Activated T-cell treated with anti-CD3 and anti-CD28 coated beads, Interleukin-2, amount 50 U/mL, for 24 hours (primary cell): ENCODE results near the gene LRRTM2.

Source experiments
- DNase-seq: peaks from one replicate; pipeline ENCODE4 v3.0.0-alpha.2; 2020
- H3K27ac Mint-ChIP-seq: 2 replicates; pipeline ENCODE4 v1.8.0; 2020; ENCODE audit warnings: mild to moderate bottlenecking, mixed read lengths
- H3K27me3 Mint-ChIP-seq: 2 replicates; pipeline ENCODE4 v1.8.0; 2020; ENCODE audit warnings: mixed read lengths
- H3K36me3 Mint-ChIP-seq: 2 replicates; pipeline ENCODE4 v1.8.0; 2020; ENCODE audit warnings: low read depth, mixed read lengths
- H3K4me1 Mint-ChIP-seq: 2 replicates; pipeline ENCODE4 v1.8.0; 2020; ENCODE audit warnings: low read depth, mixed read lengths
- H3K4me3 Mint-ChIP-seq: 2 replicates; pipeline ENCODE4 v1.8.0; 2020; ENCODE audit warnings: mild to moderate bottlenecking, moderate library complexity, mixed read lengths
- H3K9me3 Mint-ChIP-seq: 2 replicates; pipeline ENCODE4 v1.8.0; 2020; ENCODE audit warnings: mixed read lengths

LRRTM2 gene

DNA sequence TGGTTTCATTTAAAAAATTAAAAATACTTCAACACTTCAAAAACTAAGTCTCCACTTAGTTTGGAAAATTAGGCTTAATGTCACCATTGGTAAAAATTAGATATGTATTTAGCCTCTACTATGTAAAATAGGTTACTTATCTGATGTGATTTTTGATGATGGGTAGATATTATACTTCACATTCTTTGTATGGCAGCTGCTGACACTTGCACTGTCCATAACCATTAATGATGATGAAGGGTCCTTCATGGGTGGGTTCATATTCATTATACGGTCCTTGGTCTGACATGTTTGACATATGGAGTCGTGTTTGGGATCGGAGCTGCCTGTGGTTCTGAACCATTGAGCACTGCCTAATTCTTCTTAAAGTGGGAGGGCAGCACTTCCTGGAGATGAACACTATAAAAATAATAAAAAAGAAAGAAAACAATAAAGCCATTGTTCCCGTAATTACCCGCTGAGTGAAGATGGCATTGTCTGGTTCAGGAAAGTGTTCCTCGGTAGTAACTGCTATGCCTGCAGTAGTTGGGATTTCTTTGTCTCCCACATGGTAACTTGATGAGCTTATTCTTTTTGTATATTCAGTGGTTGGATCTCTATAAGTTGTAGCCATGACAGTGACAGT, 2.2 kb downstream of the LRRTM2 start:
- Mint-ChIP-seq H3K4me3 (no peak overlapping the region), H3K36me3 (no peaks in the 10 kb centered on the region), H3K27me3 (peaks cover 33% of the 10 kb centered on the region), H3K9me3 (no peaks in the 10 kb centered on the region), H3K4me1 (peaks cover 25% of the 10 kb centered on the region), H3K27ac (no peak overlapping the region)
- DNase-seq = no peak

DNA sequence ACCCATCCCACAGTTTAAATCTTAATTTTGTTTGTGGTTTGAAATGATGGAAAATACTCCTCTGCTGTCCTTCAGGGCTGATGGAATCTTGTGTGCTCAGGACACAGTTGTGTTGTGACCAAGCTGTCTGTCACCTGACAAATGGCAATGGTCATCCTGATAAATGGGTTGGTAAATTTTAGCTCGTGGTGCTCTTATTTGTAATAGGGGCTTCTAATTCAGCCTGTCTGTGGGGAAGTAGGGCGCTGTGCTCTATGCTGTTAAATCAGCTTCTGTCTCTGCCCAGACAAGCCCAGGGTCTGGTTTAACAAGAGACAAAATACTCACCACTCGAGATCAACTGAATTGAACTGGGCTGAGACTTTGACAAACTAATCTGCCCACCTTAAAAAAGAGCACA, 4.5 kb downstream of the LRRTM2 start:
- Mint-ChIP-seq H3K27ac (no peak overlapping the region), H3K4me1 (peaks cover 25% of the 10 kb centered on the region), H3K27me3 (peaks cover 36% of the 10 kb centered on the region), H3K4me3 (no peak overlapping the region), H3K9me3 (no peaks in the 10 kb centered on the region), H3K36me3 (no peaks in the 10 kb centered on the region)
- no peak for DNase-seq

GRCh38 chr5:138869763-138870500, 5.2 kb downstream of the LRRTM2 start:
- peaks cover 25% of the 10 kb centered on the region for H3K4me1 Mint-ChIP-seq
- H3K27ac Mint-ChIP-seq = peak overlapping the region; percentile 82
- H3K4me3 Mint-ChIP-seq = peak overlapping the region; percentile 55
- no peak for DNase-seq
- no peaks in the 10 kb centered on the region for H3K9me3 Mint-ChIP-seq
- H3K27me3 Mint-ChIP-seq = peaks cover 38% of the 10 kb centered on the region
- peaks cover 2% of the 10 kb centered on the region for H3K36me3 Mint-ChIP-seq

DNA sequence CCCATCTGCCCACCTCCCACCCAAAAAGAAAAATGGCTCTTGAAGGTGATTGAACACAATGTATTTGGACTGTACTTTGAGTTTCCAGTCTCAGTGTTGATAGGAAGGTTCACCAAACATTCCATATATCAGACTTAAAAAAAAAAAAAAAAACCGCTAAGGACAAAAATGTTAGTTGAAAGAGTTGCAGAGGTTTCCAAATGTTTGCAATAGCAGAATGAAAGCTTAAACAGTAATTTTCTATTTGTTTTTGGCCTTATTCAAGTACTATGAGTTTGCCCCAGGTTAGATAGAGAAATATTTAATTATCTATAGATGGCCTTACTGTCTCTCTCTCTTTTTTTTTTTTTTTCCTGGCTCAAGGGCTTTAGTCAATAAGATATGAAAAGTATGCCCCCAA, 6.1 kb downstream of the LRRTM2 start:
- no peak overlapping the region for H3K4me3 Mint-ChIP-seq
- H3K27ac Mint-ChIP-seq = no peak overlapping the region
- H3K9me3 Mint-ChIP-seq = no peaks in the 10 kb centered on the region
- peaks cover 2% of the 10 kb centered on the region for H3K36me3 Mint-ChIP-seq
- H3K27me3 Mint-ChIP-seq = peaks cover 40% of the 10 kb centered on the region
- DNase-seq = no peak
- H3K4me1 Mint-ChIP-seq = peaks cover 25% of the 10 kb centered on the region

GRCh38 chr5:138867011-138867410, 8.1 kb downstream of the LRRTM2 start:
- peaks cover 7% of the 10 kb centered on the region for H3K36me3 Mint-ChIP-seq
- peaks cover 29% of the 10 kb centered on the region for H3K27me3 Mint-ChIP-seq
- peaks cover 21% of the 10 kb centered on the region for H3K4me1 Mint-ChIP-seq
- peaks cover 9% of the 10 kb centered on the region for H3K9me3 Mint-ChIP-seq
- H3K27ac Mint-ChIP-seq = no peak overlapping the region
- no peak overlapping the region for H3K4me3 Mint-ChIP-seq
- no peak for DNase-seq

GRCh38 chr5:138853132-138853531, 22.0 kb downstream of the LRRTM2 start:
- Mint-ChIP-seq H3K36me3 (no peaks in the 10 kb centered on the region), H3K4me1 (peaks cover 12% of the 10 kb centered on the region), H3K9me3 (no peaks in the 10 kb centered on the region), H3K27ac (no peak overlapping the region), H3K4me3 (no peak overlapping the region), H3K27me3 (no peaks in the 10 kb centered on the region)
- no peak for DNase-seq

DNA sequence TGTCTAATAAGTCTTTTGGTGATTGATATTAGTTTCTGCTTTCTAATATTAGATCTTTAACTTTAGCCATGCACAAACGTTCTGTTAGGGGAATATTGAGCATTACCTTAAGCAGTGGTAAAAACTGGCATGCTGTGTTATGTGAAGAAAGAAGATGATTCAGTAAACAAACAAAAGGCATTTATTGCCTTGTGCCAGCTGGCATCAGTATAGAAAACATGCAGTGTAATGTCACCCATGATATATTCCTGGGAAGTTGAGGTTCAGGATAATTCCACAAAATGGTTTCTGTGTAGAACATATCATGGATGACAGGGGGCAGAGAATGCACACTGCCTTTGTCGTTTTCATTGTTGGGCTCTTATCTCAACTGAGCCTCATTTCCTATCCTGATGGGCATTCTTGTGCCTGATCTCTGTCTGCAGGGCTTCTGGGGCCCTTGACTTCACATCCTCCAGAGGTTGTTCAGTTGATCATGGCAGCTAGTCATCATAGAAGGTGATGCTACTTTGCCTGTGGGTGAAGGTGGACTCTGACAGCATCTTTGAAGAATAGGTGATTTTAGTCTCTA, 24.2 kb downstream of the LRRTM2 start:
- Mint-ChIP-seq H3K9me3 (no peaks in the 10 kb centered on the region), H3K4me3 (no peak overlapping the region)
- DNase-seq = no peak

GRCh38 chr5:138849882-138850281, 25.3 kb downstream of the LRRTM2 start:
- no peaks in the 10 kb centered on the region for H3K9me3 Mint-ChIP-seq
- no peak overlapping the region for H3K27ac Mint-ChIP-seq
- H3K27me3 Mint-ChIP-seq = no peaks in the 10 kb centered on the region
- no peak for DNase-seq
- H3K4me3 Mint-ChIP-seq = no peak overlapping the region
- peaks cover 12% of the 10 kb centered on the region for H3K4me1 Mint-ChIP-seq
- H3K36me3 Mint-ChIP-seq = no peaks in the 10 kb centered on the region

More for the DNA sequence above, 24.2 kb downstream of the LRRTM2 start:
- no peaks in the 10 kb centered on the region for H3K36me3 Mint-ChIP-seq
- peaks cover 12% of the 10 kb centered on the region for H3K4me1 Mint-ChIP-seq
- H3K27me3 Mint-ChIP-seq = no peaks in the 10 kb centered on the region
- H3K27ac Mint-ChIP-seq = no peak overlapping the region

GRCh38 chr5:138849439-138849838, 25.7 kb downstream of the LRRTM2 start:
- no peak overlapping the region for H3K4me3 Mint-ChIP-seq
- H3K4me1 Mint-ChIP-seq = peaks cover 12% of the 10 kb centered on the region
- no peak for DNase-seq
- no peak overlapping the region for H3K27ac Mint-ChIP-seq
- no peaks in the 10 kb centered on the region for H3K36me3 Mint-ChIP-seq
- H3K27me3 Mint-ChIP-seq = no peaks in the 10 kb centered on the region
- H3K9me3 Mint-ChIP-seq = no peaks in the 10 kb centered on the region

DNA sequence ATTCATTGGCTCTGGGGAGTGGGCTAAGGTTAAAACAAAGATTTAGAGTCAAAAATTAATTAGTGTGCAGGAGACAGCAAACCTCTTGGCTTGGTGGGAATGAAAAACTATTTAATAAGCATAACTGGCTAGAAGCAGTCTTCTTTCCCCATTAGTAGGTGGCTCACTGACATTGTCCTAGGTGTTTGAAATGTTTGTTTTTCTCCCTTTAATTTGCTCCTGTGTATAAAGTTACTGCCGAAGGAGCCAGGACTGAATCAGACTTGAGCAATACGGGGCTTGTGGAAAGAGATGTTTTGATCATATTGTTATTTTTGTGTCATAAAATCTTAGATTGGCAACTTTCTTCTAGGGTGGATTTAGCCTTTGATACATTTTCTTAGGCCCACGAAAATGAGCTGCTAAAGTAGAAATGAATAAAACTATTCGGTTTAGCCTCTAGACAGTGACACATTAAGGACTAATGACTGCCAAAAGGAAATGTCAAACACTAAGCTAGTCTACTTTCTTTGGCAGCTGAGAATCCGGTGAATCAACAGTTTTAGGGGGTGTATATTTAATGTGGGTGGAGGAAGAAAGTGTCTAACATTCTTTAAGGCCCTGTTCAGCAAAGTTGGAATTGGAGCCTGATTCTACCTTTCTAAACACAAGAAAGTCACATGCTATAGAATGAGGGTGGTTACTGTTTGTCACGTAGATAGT, 30.2 kb downstream of the LRRTM2 start:
- H3K27ac Mint-ChIP-seq = no peak overlapping the region
- no peaks in the 10 kb centered on the region for H3K9me3 Mint-ChIP-seq
- no peaks in the 10 kb centered on the region for H3K36me3 Mint-ChIP-seq
- peaks cover 4% of the 10 kb centered on the region for H3K4me1 Mint-ChIP-seq
- DNase-seq = no peak
- no peak overlapping the region for H3K4me3 Mint-ChIP-seq
- H3K27me3 Mint-ChIP-seq = no peaks in the 10 kb centered on the region

- no peak for DNase-seq
- no peak overlapping the region for H3K4me3 Mint-ChIP-seq
- H3K27me3 Mint-ChIP-seq = no peaks in the 10 kb centered on the region
- no peaks in the 10 kb centered on the region for H3K9me3 Mint-ChIP-seq
- peaks cover 4% of the 10 kb centered on the region for H3K4me1 Mint-ChIP-seq
- H3K27ac Mint-ChIP-seq = no peak overlapping the region
- H3K36me3 Mint-ChIP-seq = no peaks in the 10 kb centered on the region
Measured at GRCh38 chr5:138844125-138844461, 31.0 kb downstream of the LRRTM2 start.

- no peak overlapping the region for H3K27ac Mint-ChIP-seq
- H3K27me3 Mint-ChIP-seq = no peaks in the 10 kb centered on the region
- peaks cover 4% of the 10 kb centered on the region for H3K4me1 Mint-ChIP-seq
- DNase-seq = no peak
- no peaks in the 10 kb centered on the region for H3K9me3 Mint-ChIP-seq
- no peaks in the 10 kb centered on the region for H3K36me3 Mint-ChIP-seq
- H3K4me3 Mint-ChIP-seq = no peak overlapping the region
Measured at GRCh38 chr5:138843316-138844124, 31.6 kb downstream of the LRRTM2 start.

DNA sequence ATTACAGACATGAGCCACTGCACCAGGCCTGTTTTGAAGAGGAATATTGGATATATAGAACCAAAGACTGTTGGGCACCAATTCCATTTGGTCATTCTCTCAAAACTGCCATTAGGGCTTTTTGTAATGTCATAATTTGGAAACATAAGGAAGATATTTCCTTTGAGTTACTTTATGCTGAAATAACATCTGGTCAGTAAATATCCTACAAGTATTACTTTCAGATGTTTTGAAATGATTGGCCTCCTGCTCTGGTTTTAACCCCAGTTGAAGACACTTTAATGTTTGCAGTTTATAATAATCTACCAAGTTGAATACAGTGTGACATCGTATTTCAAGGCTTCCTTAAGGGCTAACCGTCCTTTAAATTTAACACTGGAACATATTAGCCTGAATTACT, 33.6 kb downstream of the LRRTM2 start:
- Mint-ChIP-seq H3K36me3 (no peaks in the 10 kb centered on the region), H3K4me3 (no peak overlapping the region), H3K4me1 (peaks cover 4% of the 10 kb centered on the region), H3K27ac (no peak overlapping the region), H3K9me3 (no peaks in the 10 kb centered on the region), H3K27me3 (no peaks in the 10 kb centered on the region)
- DNase-seq = no peak

DNA sequence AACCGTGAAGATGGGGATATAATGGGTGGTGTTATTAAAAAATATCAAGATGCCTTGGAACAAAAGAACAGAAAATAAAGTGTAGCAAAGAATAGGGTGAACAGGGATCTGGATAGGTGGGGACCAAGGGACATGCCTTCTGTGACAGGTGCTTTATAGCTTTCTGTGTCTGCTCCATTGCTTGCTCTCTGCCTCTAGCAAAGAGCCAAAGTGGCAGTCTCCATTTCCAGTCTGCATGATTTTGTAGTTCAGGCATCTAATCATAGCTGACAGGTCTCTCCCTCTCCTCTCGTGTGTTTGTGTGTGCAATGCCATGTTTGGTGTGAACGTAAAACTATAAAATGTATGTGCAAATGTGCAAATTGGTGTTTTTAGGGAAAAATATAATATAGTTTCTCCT, 35.0 kb downstream of the LRRTM2 start:
- Mint-ChIP-seq H3K36me3 (no peaks in the 10 kb centered on the region), H3K27ac (no peak overlapping the region), H3K27me3 (no peaks in the 10 kb centered on the region), H3K9me3 (no peaks in the 10 kb centered on the region), H3K4me1 (peaks cover 4% of the 10 kb centered on the region), H3K4me3 (no peak overlapping the region)
- DNase-seq = no peak
